GM18861 (cell line): ENCODE results near the gene VWA2.
"Not testable (repeated sequence)": the region's sequence is repeated elsewhere in the genome, so short reads cannot be mapped to it uniquely, and the experiment has no call there.

ENCODE experiments used
- ATAC-seq: cut with Tn5 transposase; IDR thresholded peaks from one replicate; pipeline ENCODE4 v1.9.1; 2021; ENCODE audit not compliant: unreplicated experiment

VWA2 gene

DNA sequence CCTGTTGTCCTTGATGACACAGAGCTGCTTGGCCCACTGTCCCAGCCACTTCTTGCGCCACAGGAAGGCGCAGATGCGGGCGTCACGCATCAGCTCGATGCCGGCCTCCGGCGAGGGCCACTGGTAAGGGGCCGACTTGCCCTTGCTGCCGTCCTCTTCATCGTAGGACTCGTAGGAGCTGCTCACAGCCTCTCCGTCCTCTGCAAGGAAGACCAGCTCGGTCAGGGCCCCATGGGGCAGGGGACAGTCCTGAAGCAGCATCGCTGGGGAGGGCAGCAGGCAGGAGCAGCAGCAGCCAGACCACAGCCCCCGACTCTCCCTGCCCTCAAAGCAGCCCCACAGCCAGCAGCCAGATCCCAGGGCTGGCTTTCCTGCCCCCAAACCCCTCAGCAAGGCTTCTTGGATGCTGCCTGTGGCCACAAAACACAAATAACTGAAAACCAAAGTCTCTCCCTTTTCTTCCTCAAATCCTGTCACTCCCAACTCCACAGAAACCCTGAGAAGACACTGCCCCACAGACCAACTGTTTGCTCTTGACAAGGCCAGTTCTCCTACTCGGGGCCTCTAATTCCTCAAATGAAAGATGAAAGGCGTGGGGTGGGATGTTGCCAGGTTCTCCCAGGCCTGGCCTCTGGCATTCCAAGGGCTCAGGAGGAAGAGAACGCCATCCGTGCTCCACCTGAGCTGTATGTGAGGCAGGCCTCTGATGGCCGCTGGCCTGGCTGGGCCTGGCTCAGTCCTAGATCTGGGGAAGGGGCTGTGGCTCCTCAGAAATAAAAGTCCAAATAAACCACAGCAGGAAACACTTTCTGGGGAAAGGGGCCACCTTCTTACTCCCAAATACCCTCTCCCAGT is 76.7 kb downstream of the VWA2 start:
- no peak for ATAC-seq

DNA sequence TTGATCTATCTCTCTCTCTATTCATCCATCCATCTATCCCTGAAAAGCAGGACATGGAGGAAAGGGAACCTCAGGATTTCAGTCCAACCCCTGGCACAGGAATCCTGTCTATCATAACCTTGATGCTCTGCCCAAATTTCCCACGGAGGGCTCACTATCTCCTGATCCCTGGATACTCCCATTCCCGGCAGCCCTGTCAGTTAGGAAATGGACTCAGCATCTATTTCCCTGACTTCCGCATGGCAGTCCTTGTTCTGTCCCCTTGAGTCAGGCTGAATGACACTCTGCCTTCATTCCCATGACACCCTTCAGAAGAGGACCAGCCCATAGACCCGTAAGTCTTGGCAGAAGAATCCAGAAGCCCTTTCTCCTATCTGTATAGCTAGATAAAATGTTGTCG is 77.7 kb downstream of the VWA2 start:
- ATAC-seq = no peak

DNA sequence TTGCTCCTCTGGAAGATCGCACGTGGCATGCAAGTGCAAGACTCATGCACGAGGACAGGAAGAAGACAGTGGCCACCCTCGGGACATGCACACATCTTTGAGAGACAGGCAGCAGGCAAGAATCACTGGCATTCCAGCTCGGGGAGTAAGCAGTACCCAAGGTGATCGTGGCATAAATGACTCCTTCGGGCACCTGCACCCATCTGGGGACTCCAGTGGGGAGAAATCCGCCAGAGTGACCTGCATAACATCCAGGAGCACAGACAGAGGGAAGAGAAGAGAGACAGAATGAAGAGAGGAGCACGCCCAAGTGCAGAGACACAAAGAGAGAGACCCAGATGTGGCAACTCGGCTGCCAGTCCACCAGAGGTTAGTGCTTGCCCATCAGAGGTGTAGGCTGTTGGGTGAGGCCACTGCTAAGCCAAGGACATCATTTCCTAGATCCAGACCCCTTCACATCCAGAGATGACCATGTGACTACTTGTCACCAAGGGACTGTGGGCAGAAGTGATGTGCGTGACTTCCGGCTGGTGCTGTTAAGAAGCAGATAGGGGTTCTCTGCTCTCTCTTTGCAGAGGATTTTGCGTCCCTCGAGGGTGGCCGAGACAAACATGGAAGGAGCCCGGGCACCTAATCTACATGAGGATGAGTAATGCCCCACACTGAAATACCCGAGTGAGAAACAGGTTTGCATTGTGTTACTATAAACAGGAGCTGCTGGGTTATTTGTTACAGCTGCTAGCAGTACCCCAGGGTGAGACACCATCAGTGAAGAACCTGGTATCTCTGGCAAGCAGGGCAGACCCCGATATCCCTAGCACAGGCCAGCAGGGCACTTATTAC is 80.6 kb downstream of the VWA2 start:
- ATAC-seq = no peak

DNA sequence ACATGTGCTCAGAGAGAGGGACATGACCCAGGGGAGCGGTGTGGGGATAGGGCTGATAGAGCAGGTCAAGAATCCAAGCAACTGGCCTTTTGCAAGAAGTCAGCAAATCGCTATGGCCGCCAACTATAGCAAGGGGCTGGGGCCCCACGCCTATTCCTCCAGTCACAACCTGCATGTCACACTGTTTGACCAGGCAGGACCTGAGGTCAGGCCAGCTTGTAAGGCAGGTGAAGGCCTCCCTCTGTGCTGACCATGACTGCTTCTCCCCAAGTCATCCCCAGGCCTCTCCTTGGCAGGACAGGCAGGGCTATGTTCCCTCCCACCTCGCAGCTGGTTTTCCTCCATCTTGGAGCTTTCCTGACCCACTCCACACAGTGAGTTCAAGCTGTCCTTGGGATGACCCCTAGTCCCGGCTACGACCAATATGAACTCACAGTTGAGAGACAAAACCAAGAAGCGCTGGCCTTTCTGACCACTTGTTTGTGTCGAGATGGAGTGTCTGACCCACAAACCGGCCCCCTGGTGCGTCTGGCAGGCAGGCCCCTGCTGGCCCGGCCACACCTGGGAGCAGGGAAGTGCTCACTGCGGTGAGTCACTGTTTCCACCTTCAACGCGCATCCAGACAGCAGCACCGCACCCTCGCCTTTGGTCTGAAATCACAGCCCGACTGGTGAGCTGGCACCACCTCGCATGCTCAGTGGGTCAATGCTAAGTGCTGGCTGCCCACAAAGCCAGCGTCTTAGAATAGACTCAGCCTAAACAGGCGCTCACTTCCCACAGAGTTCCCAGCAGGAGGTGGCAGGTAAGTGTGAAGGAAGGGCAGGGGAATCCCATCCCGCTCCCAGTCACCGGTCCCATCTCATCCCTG is 81.4 kb downstream of the VWA2 start:
- no peak for ATAC-seq

DNA sequence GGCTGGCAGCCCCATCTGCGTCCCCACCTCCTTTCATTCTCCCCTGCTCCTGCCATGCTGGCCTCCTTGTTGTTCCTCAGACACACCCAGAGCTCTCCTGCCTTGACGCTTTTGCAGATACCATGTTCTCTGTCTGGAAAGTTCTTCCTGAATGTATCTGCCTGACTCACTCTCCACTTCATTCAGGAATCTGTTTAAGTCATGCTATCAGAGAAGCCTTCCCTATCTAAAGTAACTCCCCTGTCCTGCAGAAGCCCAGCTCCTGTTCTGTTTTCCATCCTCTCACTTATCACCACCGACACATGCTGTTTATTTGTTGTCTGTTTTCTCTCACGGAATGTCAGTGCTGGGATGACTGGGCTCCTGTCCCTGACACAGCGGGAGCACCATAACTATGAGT is 83.3 kb downstream of the VWA2 start:
- no peak for ATAC-seq

DNA sequence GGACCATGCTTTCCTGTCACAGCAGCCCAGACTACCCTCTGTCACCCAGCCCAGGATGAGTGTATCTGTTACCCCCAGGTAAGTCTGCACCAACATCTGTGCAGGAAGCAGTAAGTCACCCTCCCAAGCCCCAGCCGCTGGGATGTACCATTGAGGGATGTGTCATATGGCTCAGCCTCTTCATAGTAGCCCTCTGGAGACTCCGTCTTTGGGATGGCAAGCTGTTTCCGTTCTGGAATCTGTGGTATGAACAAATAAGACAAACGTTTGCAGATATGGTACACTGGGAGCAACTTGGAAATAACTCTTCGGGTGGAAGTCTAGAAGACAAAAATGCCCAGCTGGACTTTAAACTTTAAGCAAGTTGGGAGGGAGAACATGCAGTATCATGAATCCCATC is 84.0 kb downstream of the VWA2 start:
- ATAC-seq = no peak

DNA sequence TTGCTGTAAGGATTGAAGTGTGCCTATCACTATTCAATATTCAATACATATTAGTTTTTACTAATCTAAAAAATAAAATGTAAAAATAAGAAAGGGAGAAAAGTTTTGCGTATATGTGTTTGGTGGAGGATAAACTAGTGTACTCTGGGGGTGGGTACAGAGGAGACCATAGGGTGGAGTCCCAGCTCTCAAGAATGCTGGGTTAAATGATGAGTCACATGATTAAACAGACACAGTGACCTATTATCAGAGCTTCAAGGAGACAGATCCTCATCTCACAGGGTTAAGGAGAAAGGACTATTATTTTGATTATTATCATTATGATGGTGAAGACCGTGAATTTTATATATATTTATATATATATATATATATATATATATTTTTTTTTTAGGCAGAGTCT is 87.7 kb downstream of the VWA2 start:
- ATAC-seq = no peak

DNA sequence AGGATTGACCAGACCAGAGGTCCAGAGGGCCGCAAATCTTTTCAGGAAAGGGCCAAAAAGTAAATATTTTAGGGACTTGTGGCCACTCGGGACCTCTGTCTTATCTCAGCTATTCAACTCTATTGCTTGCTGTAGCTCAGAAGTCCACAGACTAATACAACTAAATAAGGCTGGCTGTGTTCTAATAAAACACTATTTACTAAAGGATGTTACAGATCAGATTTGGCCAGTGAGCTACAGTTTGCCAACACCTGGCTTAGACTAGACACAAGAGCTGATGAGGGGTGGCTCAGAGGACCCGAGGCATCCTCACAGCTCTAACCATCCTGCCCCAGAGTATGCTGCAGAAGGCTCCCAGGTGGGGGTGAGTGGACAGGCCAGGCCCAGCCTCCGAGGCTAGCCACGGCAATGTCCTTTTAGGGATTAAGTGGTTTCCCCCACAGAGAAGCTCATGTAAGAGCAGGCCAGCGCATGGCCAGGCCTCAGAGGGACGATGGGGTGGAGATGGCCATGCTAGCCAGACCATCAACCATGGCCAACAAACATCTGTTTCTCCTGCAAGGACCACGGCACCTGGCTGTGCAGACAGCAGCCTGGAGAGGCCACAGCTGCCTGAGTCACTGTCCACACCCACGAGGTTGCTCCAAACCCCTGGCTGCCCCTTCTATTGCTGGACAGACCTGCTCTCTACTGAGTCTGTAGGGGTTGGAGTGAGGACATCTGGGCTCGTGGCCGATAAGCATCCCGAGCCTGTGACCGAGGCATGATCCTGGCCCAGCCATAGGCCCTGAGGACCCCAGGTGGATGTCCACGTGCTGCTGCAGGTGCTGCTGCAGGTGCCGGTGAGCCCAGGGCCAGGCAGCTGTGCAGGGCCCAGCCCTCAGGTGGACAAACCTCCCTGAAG is 88.7 kb downstream of the VWA2 start:
- ATAC-seq = no peak

DNA sequence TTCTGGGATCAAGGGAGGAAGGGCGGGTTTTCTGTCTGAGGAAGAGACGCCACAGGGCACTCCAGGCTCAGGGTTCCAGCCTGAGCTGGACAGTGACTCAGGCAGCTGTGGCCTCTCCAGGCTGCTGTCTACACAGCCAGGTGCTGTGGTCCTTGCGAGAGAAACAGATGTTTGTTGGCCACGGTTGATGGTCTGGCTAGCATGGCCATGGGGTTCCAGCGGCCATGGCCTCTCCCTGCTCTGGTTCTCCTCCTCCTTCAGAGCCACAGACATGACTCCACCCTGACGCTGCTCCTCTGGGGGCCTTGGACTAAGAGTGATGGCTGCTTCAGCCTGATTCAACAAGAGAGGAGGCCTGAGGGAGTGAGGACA is 89.4 kb downstream of the VWA2 start:
- ATAC-seq = no peak

DNA sequence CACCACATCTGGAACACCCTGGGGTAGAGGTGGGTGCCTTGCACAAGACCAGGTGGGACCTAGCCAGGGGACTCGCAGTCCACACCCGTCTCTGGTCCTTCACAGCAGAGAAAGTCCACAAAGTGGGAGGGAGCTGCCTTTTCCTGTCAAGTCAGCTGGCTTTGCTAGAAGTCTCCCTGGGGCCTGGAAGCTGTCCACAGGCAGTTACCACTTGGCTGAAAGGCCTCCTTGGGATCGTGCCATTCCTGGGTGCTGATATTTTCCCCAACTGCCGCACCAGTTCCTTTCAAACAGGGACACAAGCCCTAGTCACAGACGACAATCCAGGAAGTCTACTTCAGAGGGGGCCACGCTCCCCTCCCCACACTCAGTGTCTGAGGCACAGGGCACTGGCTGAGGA is 89.8 kb downstream of the VWA2 start:
- no peak for ATAC-seq

DNA sequence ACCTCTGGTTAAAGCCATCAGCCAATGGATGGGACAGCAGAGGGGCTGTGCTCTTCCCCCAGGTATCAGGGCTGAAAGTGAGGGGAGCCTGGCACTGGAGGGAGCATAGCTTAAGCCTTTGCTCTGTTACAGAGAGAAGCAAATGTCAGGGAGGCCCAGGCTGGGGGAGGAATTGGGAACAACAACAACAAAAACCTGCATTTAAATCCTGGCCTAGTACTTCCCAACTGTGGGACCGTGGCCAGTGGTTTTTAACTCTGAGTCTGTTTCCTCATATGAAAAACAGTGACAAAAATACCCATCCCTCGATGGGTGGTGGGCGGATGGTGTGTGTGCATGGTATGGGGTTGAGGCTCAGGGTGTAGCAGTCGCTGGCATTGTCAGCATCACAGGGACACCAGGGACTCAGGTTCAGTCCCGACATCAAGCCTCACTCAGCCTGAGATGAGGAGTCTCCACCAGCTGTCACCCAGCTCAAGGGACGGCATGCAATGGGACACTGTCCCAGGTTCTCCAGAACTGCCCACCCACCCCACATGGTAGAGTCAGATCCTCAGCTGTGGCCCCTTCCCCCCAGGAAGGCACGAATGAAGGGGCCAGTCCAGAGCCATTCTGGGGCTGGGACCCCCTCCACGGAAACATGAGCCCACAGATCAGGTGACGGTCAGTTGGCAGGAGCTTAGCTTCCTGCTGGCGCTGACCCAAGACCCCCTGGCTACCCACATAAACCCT is 90.7 kb downstream of the VWA2 start:
- no peak for ATAC-seq

DNA sequence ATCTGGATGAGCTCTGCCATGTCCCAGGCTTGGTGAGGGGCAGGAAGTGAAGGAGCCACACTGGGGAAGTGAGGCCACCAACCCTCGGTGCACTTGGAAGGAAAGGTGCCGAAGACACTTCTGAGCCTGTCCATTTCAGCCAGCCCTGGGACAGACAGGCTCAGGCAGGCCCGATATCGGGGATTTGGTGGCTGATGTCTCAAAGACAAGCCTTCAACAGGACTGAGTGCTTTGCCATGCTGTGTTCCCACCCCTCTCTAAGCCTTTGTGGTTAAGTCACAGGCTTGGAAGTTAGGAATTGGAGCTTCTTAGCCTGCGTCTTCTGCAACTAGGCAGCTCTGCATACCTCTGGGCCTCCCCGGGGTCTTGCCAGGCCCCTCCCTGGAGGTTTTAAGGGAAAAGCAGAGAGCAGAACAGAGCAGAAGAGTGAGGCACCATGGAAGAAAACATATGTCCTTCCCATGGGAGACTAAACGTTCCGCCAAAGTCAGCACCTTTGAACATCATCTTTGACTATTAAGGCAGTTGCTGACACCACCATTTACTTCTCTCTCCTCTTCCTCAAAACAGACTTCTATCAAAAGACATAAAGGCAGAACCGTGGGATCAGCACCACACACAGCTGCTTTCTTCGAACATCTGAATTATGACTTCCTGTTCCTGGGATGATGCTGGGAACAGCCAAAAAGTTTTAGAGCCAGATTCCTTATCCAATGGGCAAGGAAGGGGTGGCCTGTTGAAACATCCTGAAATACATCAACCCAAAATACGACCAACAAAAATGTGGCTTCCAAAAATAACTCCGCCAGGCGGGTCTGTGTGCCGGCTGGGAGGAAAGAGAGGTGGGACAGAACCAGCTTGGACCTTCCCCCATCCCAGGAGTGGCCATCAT is 93.5 kb downstream of the VWA2 start:
- no peak for ATAC-seq

DNA sequence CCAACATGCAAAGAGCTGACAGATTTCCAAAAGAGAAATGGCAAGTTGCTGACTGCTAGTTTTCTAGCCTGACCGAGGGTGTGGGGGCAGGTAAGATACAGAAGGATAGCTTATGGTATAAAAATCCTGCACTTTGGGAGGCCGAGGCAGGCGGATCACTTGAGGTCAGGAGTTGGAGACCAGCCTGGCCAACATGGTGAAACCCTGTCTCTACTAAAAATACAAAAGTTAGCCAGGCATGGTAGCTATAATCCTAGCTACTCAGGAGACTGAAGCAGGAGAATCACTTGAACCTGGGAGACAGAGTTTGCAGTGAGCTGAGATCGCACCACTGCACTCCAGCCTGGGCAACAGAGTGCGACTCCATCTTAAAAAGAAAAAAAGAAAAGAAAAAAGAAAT is 94.4 kb downstream of the VWA2 start:
- ATAC-seq = not testable (repeated sequence)

DNA sequence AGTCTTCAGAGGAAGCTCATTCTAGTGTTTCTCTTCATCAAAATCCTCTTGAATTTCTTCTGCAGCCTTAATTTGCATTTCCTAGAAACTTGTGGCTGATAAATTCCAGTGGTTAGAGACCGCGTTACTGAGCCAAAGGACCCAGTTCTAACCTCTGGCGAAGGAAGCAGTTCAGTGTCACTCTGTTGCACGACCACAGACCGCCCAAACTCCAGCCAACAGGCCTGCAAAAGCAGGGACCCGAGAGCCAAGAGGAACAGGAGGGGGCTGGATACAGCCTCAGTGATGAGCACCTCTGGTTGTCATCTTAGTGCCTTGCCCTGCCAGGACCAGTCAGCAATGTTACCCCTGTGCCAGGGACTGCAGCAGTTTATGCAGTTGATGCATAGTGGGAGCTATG is 95.2 kb downstream of the VWA2 start:
- ATAC-seq = no peak

DNA sequence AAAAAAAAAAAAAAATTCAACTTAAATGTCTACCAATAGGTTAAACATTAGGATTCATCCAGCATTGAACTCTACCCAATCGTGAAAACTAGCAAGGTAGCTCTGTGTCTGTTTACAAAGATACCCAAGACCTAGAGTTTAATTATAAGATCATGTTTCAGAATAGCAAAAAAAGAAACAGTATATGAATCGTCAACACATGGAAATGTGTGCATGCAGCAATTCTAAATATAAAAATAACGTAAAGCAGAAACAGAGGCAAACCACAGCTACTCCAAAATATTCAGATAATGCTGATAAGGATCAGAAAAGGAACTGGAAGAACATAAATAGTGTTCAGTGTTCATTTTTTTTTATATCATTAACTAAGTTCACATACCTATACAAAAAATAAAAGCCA is 96.6 kb downstream of the VWA2 start:
- ATAC-seq = no peak

DNA sequence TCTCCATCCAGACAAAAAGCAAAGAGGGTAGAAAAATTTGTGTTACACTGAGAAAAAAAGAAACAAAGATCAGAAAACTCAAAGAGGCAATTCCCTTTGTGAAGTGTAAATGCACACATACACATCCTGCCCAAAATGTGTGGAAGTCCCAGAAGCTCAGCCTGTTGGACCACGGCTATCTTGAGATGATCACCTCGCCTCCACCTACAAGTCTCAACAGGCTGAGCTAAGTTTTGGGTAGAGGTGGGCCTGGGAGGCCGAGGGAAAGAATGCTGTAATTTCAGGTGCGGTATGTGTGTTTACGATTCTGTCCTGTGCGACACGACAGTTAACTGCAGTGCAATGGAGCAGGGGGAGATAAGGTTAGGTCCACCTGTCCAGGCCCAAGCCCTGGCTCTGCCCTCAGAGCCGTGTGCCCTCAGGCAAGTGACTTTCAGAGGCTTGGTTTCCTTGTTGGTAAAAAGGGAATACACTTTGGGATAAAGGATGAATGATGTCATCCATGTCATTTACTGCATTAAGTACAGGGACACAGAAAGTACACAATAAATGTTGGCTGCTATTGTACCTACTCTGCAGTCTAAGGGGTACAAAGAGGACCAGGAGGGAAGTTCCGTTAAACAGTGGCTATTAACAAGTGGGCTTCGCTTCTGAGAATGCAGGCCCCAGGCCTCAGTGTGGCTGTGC is 97.9 kb downstream of the VWA2 start:
- ATAC-seq = no peak

DNA sequence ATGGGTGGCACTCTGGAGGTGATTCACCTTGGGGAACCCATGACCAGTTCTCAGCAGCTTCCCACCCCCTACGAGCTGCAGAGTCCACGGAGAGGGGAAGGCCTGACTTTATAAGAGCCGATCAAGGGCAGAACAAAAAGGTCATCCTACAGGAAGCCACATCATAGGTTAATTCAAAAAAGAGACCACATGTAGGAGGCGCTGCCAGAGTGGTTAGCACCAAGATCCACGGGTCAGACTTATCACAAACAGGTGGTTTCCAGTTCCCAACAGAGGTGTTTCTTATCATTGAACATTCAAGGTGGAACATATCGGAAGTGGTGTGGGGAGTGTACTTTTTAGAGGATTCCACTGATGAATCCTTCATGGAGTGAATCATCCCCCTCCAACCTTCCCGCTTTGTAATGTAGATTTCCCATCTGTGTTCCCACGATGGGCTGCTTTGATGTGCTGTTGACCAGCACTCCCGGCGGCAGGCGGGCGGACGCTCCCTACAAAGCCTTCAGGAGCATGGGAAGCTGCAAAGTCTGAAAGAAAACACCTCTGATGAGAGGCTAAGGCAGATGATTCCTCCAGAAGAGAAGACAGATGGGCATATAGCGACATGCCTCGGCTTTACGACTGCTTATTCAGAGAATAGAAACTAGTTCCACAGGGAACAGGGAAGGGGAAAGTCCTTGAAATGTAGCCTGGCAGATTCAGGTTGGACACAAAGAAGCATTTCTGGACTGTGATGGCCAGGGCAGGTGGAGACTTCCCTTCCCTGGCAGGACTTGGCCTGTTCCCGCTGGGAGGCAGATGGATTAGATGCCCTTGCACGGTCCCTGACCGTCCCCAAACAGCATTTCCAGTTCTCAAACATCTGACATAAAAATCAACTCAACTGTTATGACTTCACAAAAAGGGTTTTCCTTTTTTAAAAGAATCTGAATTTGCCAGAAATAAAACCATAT is 98.7 kb downstream of the VWA2 start:
- no peak for ATAC-seq
